NK-92 (cell line): ENCODE results near the gene DNAH8.

Experiments
- DNase-seq: peaks from one replicate; lab custom pipeline; 2025; ENCODE audit not compliant: unreplicated experiment; lab: John Stamatoyannopoulos, UW

Gene DNAH8

DNA sequence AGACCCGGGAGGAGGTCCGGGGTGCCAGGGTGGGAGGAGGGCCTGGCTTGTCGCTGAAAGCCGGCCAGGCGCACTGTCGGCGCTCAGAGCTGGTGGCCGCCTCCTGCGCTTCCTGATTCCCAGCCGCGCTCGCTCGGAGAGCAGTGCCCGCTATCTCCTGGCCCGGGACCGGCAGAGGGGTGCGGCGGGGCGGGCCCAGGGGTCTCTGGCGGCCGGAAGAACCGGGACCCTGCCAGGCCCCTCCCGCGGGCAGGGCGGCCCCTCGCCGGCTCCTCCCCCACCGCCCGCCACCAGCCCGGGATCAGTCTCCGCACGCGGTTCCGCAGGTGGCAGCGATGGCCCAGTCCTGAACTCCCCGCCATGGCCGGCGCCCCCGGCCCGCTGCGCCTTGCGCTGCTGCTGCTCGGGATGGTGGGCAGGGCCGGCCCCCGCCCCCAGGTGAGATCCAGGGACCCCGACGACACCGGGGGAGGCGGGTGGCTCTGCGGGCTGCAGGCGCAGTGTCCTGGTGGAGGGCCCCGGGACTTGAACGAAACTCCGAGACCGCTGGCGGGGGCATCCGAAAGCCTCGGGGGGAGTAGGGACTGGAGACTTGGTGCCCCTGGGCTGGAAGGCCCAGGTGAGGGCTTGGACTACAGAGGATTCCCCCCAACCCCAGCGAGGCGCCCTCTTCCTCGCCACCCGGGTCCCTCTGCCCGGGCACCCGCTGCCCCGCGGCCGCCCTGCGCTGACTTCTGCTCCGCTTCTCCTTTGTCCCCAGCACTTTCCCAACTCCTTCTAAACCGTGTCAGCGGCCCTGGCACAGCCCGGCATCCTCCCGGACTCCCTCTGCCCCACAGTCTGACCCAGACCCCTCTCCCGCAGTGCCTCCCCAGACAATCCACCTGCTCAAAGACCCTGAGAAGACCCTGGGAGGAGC lies 333.6 kb downstream of the DNAH8 start, which contains the start of gene GLP1R:
Gene GLP1R, plus strand, starts transcription at position 301 of the 919 bp plus-strand sequence. Its CDS starts 60 bp downstream, at position 361.
- DNase-seq, result no peak

DNA sequence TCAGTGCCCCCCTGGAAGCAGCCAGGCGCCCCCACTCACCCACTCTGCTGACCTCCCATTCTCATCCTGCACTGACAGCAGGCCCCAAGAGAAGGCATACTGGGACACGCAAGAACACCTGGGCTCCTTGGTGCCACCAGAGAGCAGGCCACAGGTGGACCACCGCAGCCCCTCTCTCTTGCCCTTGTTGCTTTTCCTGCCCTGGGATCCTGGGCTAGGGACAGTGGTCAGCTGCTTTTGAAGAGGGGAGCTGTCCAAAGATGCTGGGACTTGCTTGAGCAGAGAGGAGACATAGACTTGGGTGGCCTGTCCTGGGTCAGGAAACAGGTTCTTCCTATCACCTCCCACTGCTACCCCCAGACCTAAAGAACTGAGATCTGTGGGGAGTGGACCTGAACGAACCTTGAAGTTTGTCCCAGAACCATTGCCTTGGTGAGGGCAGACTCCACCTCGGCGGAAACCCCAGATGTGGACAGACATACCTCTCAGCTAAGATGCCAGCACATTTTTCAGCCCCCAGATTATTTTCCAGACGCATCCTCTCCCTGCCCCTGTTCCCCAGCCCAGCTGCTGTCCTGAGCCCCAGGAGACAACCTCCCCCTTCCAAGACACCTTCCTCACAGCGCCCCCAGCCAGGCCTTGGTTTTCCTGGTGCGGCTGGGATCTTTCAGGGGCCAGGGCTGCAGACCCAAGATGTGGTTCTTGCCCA lies 334.6 kb downstream of the DNAH8 start:
- no peak for DNase-seq

GRCh38 chr6:39050453-39051112 lies 335.5 kb downstream of the DNAH8 start:
- no peak for DNase-seq

DNA sequence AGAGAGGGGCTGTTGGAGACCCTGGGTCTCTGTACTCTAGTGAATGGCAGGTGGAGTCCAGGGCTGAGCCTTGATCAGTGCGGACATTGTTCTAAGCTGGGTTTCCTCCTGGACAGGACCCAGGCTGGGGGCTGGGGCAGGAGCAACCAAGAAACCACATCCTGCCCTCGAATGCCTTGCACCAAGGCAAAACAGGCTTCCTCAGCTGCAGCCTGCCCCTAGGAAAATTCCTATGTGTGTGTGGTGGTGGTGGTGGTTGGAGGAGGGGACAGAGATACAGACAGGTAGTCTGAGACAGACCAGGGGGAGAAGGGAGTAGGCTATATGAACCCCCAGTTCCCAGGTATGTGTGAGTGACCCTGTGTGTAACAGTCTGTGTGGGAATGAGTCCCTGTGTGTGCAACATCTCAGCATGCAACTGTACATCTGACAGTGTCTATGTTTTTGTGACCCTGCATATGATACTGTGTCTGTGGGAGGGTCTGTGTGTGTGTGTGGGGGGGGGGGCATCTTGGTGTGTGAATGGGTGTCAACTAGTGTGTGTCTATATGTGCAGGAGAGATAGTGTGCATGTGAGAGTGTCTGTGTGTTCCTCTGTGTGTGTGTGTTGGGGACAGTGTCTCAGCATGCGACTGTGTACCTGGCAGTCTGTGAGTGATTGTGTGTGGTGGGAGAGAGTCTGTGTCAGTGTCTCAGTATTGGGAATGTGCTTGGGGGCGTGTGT lies 336.4 kb downstream of the DNAH8 start:
- no peak for DNase-seq

GRCh38 chr6:39053016-39053624 lies 338.0 kb downstream of the DNAH8 start:
- DNase-seq, result no peak

DNA sequence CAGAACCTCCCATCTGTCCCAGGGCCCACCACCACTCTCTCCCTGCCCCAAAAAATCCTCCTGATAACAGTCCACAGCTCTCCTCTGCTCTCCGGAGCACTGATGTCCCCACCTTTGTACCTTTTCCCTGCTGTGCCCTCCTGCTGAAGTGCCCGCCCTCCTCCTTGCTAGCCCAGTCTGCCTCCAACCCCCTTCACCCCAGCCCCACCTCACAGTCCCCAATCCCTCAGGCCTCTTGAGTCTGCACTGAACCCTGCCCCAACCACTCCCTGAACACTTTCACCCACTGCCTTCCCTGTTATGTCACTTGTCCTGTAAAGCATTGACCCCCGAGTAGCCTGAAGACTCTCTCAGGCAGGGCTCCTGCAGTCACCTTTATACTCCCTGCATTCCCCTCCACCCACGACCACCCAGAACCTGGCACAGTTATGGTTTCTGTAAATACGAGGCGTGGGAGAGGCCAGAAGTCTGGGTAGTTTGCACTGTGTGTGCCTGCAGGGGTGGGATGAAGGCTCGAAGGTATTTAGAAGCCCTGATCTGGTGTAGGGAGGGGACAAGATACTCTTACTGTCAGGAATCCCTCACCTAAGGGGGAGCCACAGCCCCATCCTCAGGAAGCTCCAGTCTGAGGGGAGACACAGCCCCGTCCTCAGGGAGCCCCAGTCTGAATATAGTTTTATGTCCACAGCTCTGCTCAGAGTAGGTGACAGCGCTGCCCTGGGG lies 338.9 kb downstream of the DNAH8 start:
- DNase-seq, result no peak

DNA sequence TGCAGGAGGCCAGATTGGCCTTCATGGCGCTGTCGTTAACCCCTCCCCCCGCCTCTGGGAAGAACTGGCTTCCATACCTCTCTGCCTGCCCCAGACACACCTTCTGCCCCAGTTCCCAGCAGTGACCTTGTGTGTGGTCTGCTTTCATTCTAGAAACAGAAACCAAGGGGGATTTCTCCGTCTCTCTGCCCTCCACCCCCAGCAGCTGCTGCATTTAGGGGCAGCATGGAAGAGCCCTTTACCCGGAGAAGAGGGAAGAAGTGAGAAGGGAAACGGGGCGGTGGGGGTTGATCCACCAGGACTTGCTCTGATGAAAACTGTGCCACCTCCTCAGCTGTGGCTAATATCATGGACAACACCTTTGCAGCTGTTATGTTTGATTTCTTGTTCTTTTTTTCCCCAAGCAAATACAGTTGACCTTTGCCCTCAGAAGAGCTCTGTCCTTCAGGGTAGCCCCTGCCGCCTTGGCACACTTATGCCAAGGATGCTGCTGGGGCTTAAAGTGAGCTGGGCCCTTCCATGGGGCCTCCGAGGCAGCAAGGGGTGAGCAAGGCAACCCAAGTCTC lies 339.5 kb downstream of the DNAH8 start:
- DNase-seq, result no peak

DNA sequence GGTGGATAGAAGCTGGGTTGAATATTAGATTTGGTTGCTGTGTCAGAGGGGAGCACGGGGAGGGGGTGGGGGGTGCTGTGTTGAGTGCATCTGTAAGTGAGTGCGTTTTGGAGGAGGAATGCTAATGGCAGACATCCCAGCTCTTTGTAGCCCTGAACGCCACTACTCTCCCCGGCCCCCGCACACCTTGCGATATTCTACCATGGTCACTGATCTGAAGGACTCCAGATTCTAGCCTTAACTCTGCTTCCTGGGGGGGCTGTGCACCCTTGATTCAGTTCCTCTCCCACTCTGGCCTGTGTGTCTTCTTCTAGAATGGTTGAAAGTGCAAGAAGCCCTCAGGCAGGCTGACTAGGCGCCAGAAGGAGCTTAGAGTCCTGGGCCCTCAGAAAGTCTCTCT lies 340.6 kb downstream of the DNAH8 start:
- DNase-seq, result no peak

GRCh38 chr6:39056191-39056590 lies 341.1 kb downstream of the DNAH8 start:
- DNase-seq, result no peak

GRCh38 chr6:39056681-39057080 lies 341.6 kb downstream of the DNAH8 start:
- DNase-seq, result no peak

GRCh38 chr6:39057251-39058155 lies 342.4 kb downstream of the DNAH8 start:
- DNase-seq, result no peak

- DNase-seq, result no peak
Observed at GRCh38 chr6:39058471-39059147, 343.5 kb downstream of the DNAH8 start.

DNA sequence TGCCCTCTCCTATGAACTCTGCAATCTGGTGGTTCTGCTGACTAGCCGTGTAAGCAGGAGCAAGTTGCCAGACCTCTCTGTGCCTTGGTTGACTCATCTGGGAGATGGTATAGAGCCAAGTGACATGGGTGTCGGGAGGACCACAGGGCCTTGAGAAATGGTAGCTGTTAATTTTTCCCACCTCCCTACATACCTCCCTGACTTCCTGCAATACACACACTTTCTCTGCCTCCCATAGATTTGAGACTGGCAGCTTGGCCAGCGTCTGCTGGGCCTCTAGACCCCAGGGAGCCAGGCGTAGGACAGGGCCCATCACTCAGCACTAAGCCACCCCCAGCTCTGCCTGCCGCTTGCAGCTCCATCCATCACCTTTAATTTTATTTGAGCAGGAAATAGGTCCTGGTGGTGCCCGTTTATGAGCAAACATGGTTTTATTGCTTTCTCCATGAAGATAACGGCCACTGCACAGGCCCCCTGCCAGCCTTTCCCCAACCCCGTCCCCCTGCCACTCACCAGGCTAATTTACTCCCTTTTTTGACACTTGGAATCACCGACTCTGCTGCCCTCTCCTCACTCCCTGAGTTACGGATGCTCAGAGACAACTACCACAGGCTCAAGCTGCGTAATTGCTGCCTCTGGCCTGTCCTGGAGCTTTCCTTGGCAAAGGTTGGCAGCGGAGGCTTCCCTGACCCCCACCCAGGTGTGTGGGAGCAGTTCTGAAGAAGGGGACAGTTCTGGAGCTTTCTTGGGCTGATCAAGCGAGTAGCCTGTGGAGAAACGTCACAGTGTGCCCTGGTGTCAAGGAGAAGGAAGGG lies 344.6 kb downstream of the DNAH8 start:
- no peak for DNase-seq

GRCh38 chr6:39060467-39061160 lies 345.5 kb downstream of the DNAH8 start:
- DNase-seq, result no peak

DNA sequence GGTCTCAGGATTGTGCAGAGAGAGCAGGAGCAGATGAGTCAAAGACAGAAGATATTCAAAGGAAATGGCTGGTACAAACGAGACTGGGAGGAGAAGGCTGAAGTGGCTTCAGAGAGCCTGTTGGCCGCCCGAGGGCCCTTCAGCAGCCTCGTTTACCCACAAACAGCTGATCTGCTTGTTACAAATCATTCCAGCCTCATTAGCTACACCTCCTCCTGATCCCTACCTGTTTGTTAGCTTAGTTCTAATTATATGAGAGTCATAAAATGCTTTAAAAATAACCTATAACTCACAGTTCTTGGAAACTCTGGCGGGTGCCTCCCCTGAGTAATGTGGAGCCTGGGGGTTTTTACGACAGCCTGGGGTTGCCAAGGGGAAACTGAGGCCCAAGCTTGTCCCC lies 346.1 kb downstream of the DNAH8 start:
- no peak for DNase-seq

- DNase-seq, result no peak
Observed at GRCh38 chr6:39061588-39061987, 346.5 kb downstream of the DNAH8 start.
